IMR-90 (cell line): ENCODE results near the gene PARVG. TPM values are rescaled to one million over a fixed set of nuclear protein-coding genes. Genes with fewer than 3 reads are reported as not detected.

Experiments used
- ATAC-seq: fragments of 200-7000 bp; cut with Tn5 transposase; 2 replicates; pipeline ENCODE4 v1.9.1; 2020; ENCODE audit warnings: low read depth, mild to moderate bottlenecking, moderate library complexity
- BruUV-seq: library from RNA; stranded (reverse); fragments of 400-500 nt; replicated peaks from 2 replicates; lab custom pipeline; 2021; lab: Mats Ljungman, UMichigan
- CTCF ChIA-PET: fragments of 300-600 bp; formaldehyde crosslinking; extraction: SDS; loops from one replicate; lab custom pipeline; 2021; ENCODE audit warnings: antibody characterized with exemption; lab: Yijun Ruan, JAX
- POLR2A ChIA-PET: fragments of 300-600 bp; sonication (Branson Sonifier 250); formaldehyde crosslinking; loops from one replicate; lab custom pipeline; 2022; ENCODE audit warnings: antibody characterized with exemption; ENCODE audit not compliant: unreplicated experiment; lab: Charles Lee
- DNase-seq: peaks from one replicate; pipeline ENCODE4 v3.0.0; 2013
- H2AFZ ChIP-seq: replicated peaks from 2 replicates; pipeline ENCODE3; 2013; ENCODE audit warnings: low read length, mild to moderate bottlenecking; ENCODE audit not compliant: poor library complexity
- H2AK5ac ChIP-seq: 2 replicates; pipeline ENCODE4 v1.6.1; 2013; ENCODE audit warnings: low read depth, low read length, inconsistent platforms
- H2AK9ac ChIP-seq: replicated peaks from 2 replicates; pipeline ENCODE3; 2013; ENCODE audit warnings: mild to moderate bottlenecking, low read depth, low read length, moderate library complexity; ENCODE audit not compliant: poor library complexity
- H2BK120ac ChIP-seq: 2 replicates; pipeline ENCODE4 v1.6.1; 2013; ENCODE audit warnings: low read depth, low read length, inconsistent platforms
- H2BK15ac ChIP-seq: 3 replicates; pipeline ENCODE4 v1.6.1; 2013; ENCODE audit warnings: low read depth, low read length, inconsistent platforms
- H2BK20ac ChIP-seq: 2 replicates; pipeline ENCODE4 v1.6.1; 2013; ENCODE audit warnings: low read depth, mild to moderate bottlenecking, inconsistent platforms, low read length, moderate library complexity
- H2BK5ac ChIP-seq: 2 replicates; pipeline ENCODE4 v1.6.1; 2013; ENCODE audit warnings: mild to moderate bottlenecking, low read depth, low read length, inconsistent platforms; ENCODE audit not compliant: poor library complexity, severe bottlenecking
- H3K14ac ChIP-seq: replicated peaks from 2 replicates; pipeline ENCODE4 v1.6.1; 2013; ENCODE audit warnings: low read depth, low read length, inconsistent platforms
- H3K18ac ChIP-seq: 2 replicates; pipeline ENCODE4 v1.6.1; 2013; ENCODE audit warnings: low read depth, low read length, control low read depth
- H3K23ac ChIP-seq: 2 replicates; pipeline ENCODE4 v1.6.1; 2013; ENCODE audit warnings: low read depth, low read length, inconsistent platforms
- H3K27ac ChIP-seq: 2 replicates; pipeline ENCODE4 v1.5.1; 2013; ENCODE audit warnings: mild to moderate bottlenecking, control low read depth, low read length; ENCODE audit not compliant: insufficient read depth
- H3K27me3 ChIP-seq: 2 replicates; pipeline ENCODE4 v1.6.1; 2013; ENCODE audit warnings: low read length; ENCODE audit not compliant: control insufficient read depth, insufficient read depth
- H3K36me3 ChIP-seq: 2 replicates; pipeline ENCODE4 v1.6.1; 2013; ENCODE audit warnings: low read length, mixed read lengths; ENCODE audit not compliant: control insufficient read depth, insufficient read depth
- H3K4ac ChIP-seq: 2 replicates; pipeline ENCODE4 v1.6.1; 2013; ENCODE audit warnings: low read depth, low read length, inconsistent platforms
- H3K4me1 ChIP-seq: 2 replicates; pipeline ENCODE4 v1.6.1; 2013; ENCODE audit warnings: low read length, mixed read lengths; ENCODE audit not compliant: control insufficient read depth, insufficient read depth
- H3K4me2 ChIP-seq: 2 replicates; pipeline ENCODE4 v1.6.1; 2013; ENCODE audit warnings: low read depth, mild to moderate bottlenecking, control low read depth, low read length, moderate library complexity
- H3K4me3 ChIP-seq: 2 replicates; pipeline ENCODE4 v1.5.1; 2013; ENCODE audit warnings: low read depth, mild to moderate bottlenecking, control low read depth, low read length, moderate library complexity; ENCODE audit not compliant: insufficient read depth
- H3K56ac ChIP-seq: 2 replicates; pipeline ENCODE4 v1.6.1; 2013; ENCODE audit warnings: low read length, inconsistent platforms; ENCODE audit not compliant: insufficient read depth; ENCODE audit errors: extremely low read depth
- H3K79me1 ChIP-seq, 2 experiments: 2 replicates each; pipeline ENCODE4 v1.6.1; 2013; ENCODE audit warnings: low read length in 2 of 2, inconsistent platforms in 1 of 2, low read depth in 1 of 2
- H3K9ac ChIP-seq: 2 replicates; pipeline ENCODE4 v1.6.1; 2013; ENCODE audit warnings: low read depth, low read length, control low read depth
- H3K9me1 ChIP-seq: 2 replicates; pipeline ENCODE4 v1.6.1; 2013; ENCODE audit warnings: low read length, inconsistent platforms; ENCODE audit not compliant: insufficient read depth
- H3K9me3 ChIP-seq: 2 replicates; pipeline ENCODE4 v1.6.1; 2013; ENCODE audit warnings: low read length; ENCODE audit not compliant: control insufficient read depth, insufficient read depth
- H4K20me1 ChIP-seq: 2 replicates; pipeline ENCODE4 v1.6.1; 2013; ENCODE audit warnings: low read length, inconsistent platforms; ENCODE audit not compliant: insufficient read depth
- H4K5ac ChIP-seq: 2 replicates; pipeline ENCODE4 v1.6.1; 2013; ENCODE audit warnings: mild to moderate bottlenecking, low read depth, low read length, control low read depth
- H4K8ac ChIP-seq, 2 experiments: 2 replicates each; pipeline ENCODE4 v1.6.1; 2013; ENCODE audit warnings: low read depth in 2 of 2, low read length in 2 of 2, control low read depth in 1 of 2, inconsistent platforms in 1 of 2
- H4K91ac ChIP-seq: 2 replicates; pipeline ENCODE4 v1.6.1; 2013; ENCODE audit warnings: low read depth, low read length, inconsistent platforms; ENCODE audit not compliant: insufficient read depth
- BHLHE40 ChIP-seq: fragments of 150-350 bp; IDR thresholded peaks from 2 replicates; pipeline ENCODE4 v1.6.1; 2016; ENCODE audit warnings: mild to moderate bottlenecking, low read depth, low read length
- MAFK ChIP-seq: IDR thresholded peaks from 2 replicates; pipeline ENCODE4 v1.6.1; 2012; ENCODE audit warnings: low read depth, low read length, improper control_type of control experiment
- MAZ ChIP-seq: IDR thresholded peaks from 2 replicates; pipeline ENCODE4 v1.6.1; 2012; ENCODE audit warnings: low read depth, mild to moderate bottlenecking, low read length, improper control_type of control experiment, moderate library complexity, borderline replicate concordance
- POLR2A ChIP-seq: IDR thresholded peaks from 2 replicates; pipeline ENCODE4 v1.6.1; 2012; ENCODE audit warnings: mild to moderate bottlenecking, low read depth, low read length
- WGBS, 2 experiments: methylation state at CpG; one replicate each; pipeline versions ENCODE4 v1.1.5 to v1.1.7; 2013; ENCODE audit warnings: missing lambda C conversion rate in 2 of 2; ENCODE audit not compliant: insufficient read length in 1 of 2; ENCODE audit errors: extremely low coverage in 2 of 2; 5-methylcytosine and 5-hydroxymethylcytosine counted together
- dilution Hi-C: fragments of 300-500 bp; cut with HindIII; formaldehyde crosslinking; loops from one replicate; pipeline ENCODE4 v1.14.3; 2018; ENCODE audit warnings: low sequenced_read_pairs; ENCODE audit not compliant: unreplicated experiment
- in situ Hi-C: fragments of 300-500 bp; cut with MboI; formaldehyde crosslinking; loops from 3 replicates; pipeline ENCODE4 v1.14.3; 2019; ENCODE audit warnings: low sequenced_read_pairs, inconsistent platforms, mixed read lengths
- intact Hi-C: fragments of 100-400 bp; cut with micrococcal nuclease; formaldehyde crosslinking; loops from 2 replicates; pipeline ENCODE4 v1.10.0; 2022
- polyA plus RNA-seq, 3 experiments: library from polyadenylated mRNA; depleted of rRNA; stranded (reverse); fragments of >200 nt; gene quantifications; 2 replicates each; pipeline ENCODE4 v1.2.3, GENCODE V29; 2012; ENCODE audit warnings: low replicate concordance in 1 of 3
- total RNA-seq: library from RNA; depleted of rRNA; stranded (reverse); fragments of >200 nt; gene quantifications from 2 replicates; pipeline ENCODE4 v1.2.3, GENCODE V29; 2012

The PARVG gene
- total and polyA plus RNA-seq, 2 of the 4 experiments (the other 2 are of a cell fraction): not detected

DNA sequence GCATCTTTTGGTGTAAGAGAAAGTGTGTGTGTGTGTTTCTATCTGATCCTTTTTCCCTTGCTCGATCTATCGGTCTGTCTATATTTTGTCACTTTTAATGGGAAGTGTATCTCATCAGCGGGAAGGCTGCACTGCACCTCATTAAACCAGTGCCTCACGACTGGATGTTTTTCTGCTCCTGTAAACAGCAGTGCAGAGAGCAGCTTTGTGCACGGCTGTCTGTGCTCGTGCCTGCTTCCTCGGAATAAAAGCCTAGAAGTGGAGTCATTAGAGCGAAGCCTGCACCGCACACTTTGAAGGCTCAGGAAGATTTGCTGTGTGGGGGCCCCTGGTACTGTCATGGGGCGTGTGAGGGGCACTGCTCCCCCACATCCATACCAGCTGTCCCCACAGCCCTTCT lies 27.0 kb upstream of the PARVG start:
- no peak overlapping the region for H4K5ac ChIP-seq
- no peak for DNase-seq
- POLR2A ChIA-PET: no interaction called here
- H3K4me2 ChIP-seq: no peak overlapping the region
- H3K27me3 ChIP-seq: no peaks in the 10 kb centered on the region
- H4K8ac ChIP-seq: no peak overlapping the region
- no peak overlapping the region for H2BK5ac ChIP-seq
- no peaks in the 10 kb centered on the region for H4K20me1 ChIP-seq
- WGBS, 2 experiments: 52% methylated on average over 3 of the region's 10 CpGs; no CpG with 5 or more reads in 1 of the 2 experiments
- no peak overlapping the region for H2BK15ac ChIP-seq
- no peak overlapping the region for H2AK9ac ChIP-seq
- H3K79me1 ChIP-seq: no peaks in the 10 kb centered on the region; a peak in 1 of 4 replicates
- no TSS peak for BruUV-seq
- H3K9me1 ChIP-seq: peaks cover 10% of the 10 kb centered on the region
- no peak overlapping the region for H3K4ac ChIP-seq
- H2AFZ ChIP-seq: no peak overlapping the region
- H3K9me3 ChIP-seq: no peaks in the 10 kb centered on the region
- no peak overlapping the region for H3K23ac ChIP-seq
- no peak overlapping the region for H3K9ac ChIP-seq
- H2BK120ac ChIP-seq: no peak overlapping the region
- no peak overlapping the region for H2BK20ac ChIP-seq
- no peak overlapping the region for H3K4me3 ChIP-seq
- intact Hi-C loops (no loop called here), in situ Hi-C loops (no loop called here), dilution Hi-C loops (no loop called here)
- CTCF ChIA-PET: no interaction called here
- no peak overlapping the region for H4K91ac ChIP-seq
- H3K18ac ChIP-seq: no peak overlapping the region
- no peak overlapping the region for H2AK5ac ChIP-seq
- no peak overlapping the region for H3K56ac ChIP-seq
- no peaks in the 10 kb centered on the region; the same call in 1 of the 2 replicates for H3K36me3 ChIP-seq
- no peak overlapping the region for H3K14ac ChIP-seq
- H3K4me1 ChIP-seq: peaks cover 10% of the 10 kb centered on the region
- no peak overlapping the region for H3K27ac ChIP-seq
- ATAC-seq: no peak
- TF ChIP-seq BHLHE40: no peak
- no peak for TF ChIP-seq MAZ
- TF ChIP-seq MAFK: no peak
- no peak for TF ChIP-seq POLR2A
